H9 (cell line): ENCODE data around the gene P3H3. TPM values are rescaled to one million over a fixed set of nuclear protein-coding genes. Genes with fewer than 3 reads are reported as not detected.

Source experiments
- DNase-seq: peaks from one replicate; pipeline ENCODE4 v3.0.0-alpha.2; 2017
- H2AFZ ChIP-seq: one replicate; pipeline ENCODE4 v1.6.1; 2013; ENCODE audit warnings: mild to moderate bottlenecking, low read length, control low read depth, moderate library complexity
- H2AK5ac ChIP-seq: 2 replicates; pipeline ENCODE4 v1.6.1; 2013; ENCODE audit warnings: low read length, control low read depth, mixed read lengths; ENCODE audit not compliant: insufficient read length
- H2BK120ac ChIP-seq: one replicate; pipeline ENCODE4 v1.6.1; 2013; ENCODE audit warnings: low read depth, mild to moderate bottlenecking, low read length, control low read depth, inconsistent platforms; ENCODE audit not compliant: poor library complexity, severe bottlenecking
- H2BK12ac ChIP-seq: 2 replicates; pipeline ENCODE4 v1.6.1; 2013; ENCODE audit warnings: low read length, control low read depth, mixed read lengths, low read depth; ENCODE audit not compliant: insufficient read length
- H2BK15ac ChIP-seq: 2 replicates; pipeline ENCODE4 v1.6.1; 2013; ENCODE audit warnings: low read depth, low read length, control low read depth
- H2BK20ac ChIP-seq: one replicate; pipeline ENCODE4 v1.6.1; 2013; ENCODE audit warnings: low read depth, mild to moderate bottlenecking, low read length, control low read depth, inconsistent platforms; ENCODE audit not compliant: poor library complexity, severe bottlenecking
- H2BK5ac ChIP-seq: 2 replicates; pipeline ENCODE4 v1.6.1; 2013; ENCODE audit warnings: low read length, control low read depth, mixed read lengths; ENCODE audit not compliant: insufficient read length
- H3K14ac ChIP-seq: 2 replicates; pipeline ENCODE4 v1.6.1; 2013; ENCODE audit warnings: low read length, control low read depth; ENCODE audit not compliant: insufficient read depth
- H3K18ac ChIP-seq: 2 replicates; pipeline ENCODE4 v1.6.1; 2013; ENCODE audit warnings: low read depth, mild to moderate bottlenecking, mixed read lengths, low read length, control low read depth; ENCODE audit not compliant: insufficient read length
- H3K23ac ChIP-seq: 2 replicates; pipeline ENCODE4 v1.6.1; 2013; ENCODE audit warnings: low read length, control low read depth, mixed read lengths, low read depth; ENCODE audit not compliant: insufficient read length
- H3K23me2 ChIP-seq: 2 replicates; pipeline ENCODE4 v1.6.1; 2013; ENCODE audit warnings: low read depth, mild to moderate bottlenecking, mixed read lengths, low read length, control low read depth; ENCODE audit not compliant: insufficient read length, poor library complexity, severe bottlenecking
- H3K27ac ChIP-seq: 2 replicates; pipeline ENCODE4 v1.5.1; 2013; ENCODE audit warnings: low read length, control low read depth, mixed read lengths, low read depth; ENCODE audit not compliant: insufficient read length
- H3K27me3 ChIP-seq: 2 replicates; pipeline ENCODE4 v1.6.1; 2013; ENCODE audit warnings: low read length, control low read depth, inconsistent platforms; ENCODE audit not compliant: insufficient read depth
- H3K4ac ChIP-seq: 2 replicates; pipeline ENCODE4 v1.6.1; 2013; ENCODE audit warnings: low read depth, mild to moderate bottlenecking, control low read depth, inconsistent platforms, low read length, moderate library complexity
- H3K4me1 ChIP-seq: 2 replicates; pipeline ENCODE4 v1.6.1; 2013; ENCODE audit warnings: low read length, control low read depth, inconsistent platforms; ENCODE audit not compliant: insufficient read depth
- H3K4me2 ChIP-seq: 2 replicates; pipeline ENCODE4 v1.6.1; 2013; ENCODE audit warnings: low read length, control low read depth, mixed read lengths; ENCODE audit not compliant: insufficient read length, insufficient read depth
- H3K56ac ChIP-seq: 2 replicates; pipeline ENCODE4 v1.6.1; 2013; ENCODE audit warnings: low read depth, mild to moderate bottlenecking, mixed read lengths, low read length, control low read depth; ENCODE audit not compliant: insufficient read length
- H3K79me1 ChIP-seq: 2 replicates; pipeline ENCODE4 v1.6.1; 2013; ENCODE audit warnings: low read depth, mild to moderate bottlenecking, moderate library complexity, low read length, control low read depth, inconsistent platforms; ENCODE audit not compliant: insufficient read depth, poor library complexity, severe bottlenecking
- H3K79me2 ChIP-seq: 2 replicates; pipeline ENCODE4 v1.6.1; 2013; ENCODE audit warnings: low read length, control low read depth, inconsistent platforms; ENCODE audit not compliant: insufficient read depth
- H3K9ac ChIP-seq: 2 replicates; pipeline ENCODE4 v1.6.1; 2013; ENCODE audit warnings: low read length, control low read depth, mixed read lengths; ENCODE audit not compliant: insufficient read length; ENCODE audit errors: extremely low read depth
- H3K9me3 ChIP-seq: one replicate; pipeline ENCODE4 v1.6.1; 2013; ENCODE audit warnings: low read depth, low read length, inconsistent platforms; ENCODE audit not compliant: control insufficient read depth
- H3T11ph ChIP-seq: one replicate; pipeline ENCODE4 v1.6.1; 2013; ENCODE audit warnings: mild to moderate bottlenecking, low read length, control low read depth, inconsistent platforms
- H4K20me1 ChIP-seq: one replicate; pipeline ENCODE4 v1.6.1; 2013; ENCODE audit not compliant: control insufficient read depth, insufficient read length, insufficient read depth
- H4K5ac ChIP-seq: 2 replicates; pipeline ENCODE4 v1.6.1; 2013; ENCODE audit warnings: low read depth, mild to moderate bottlenecking, mixed read lengths, low read length, control low read depth; ENCODE audit not compliant: insufficient read length
- H4K8ac ChIP-seq: replicated peaks from 2 replicates; pipeline ENCODE4 v1.6.1; 2013; ENCODE audit warnings: low read length, control low read depth, mixed read lengths, low read depth; ENCODE audit not compliant: insufficient read length
- H4K91ac ChIP-seq: 2 replicates; pipeline ENCODE4 v1.6.1; 2013; ENCODE audit warnings: low read depth, mild to moderate bottlenecking, moderate library complexity, mixed read lengths, low read length, control low read depth; ENCODE audit not compliant: insufficient read length
- H3K27ac Mint-ChIP-seq, 3 experiments: 2 replicates in 2 of 3; 3 replicates in 1 of 3; pipeline ENCODE4 v1.8.0; 2020 to 2021; ENCODE audit warnings: mixed read lengths in 3 of 3, mild to moderate bottlenecking in 1 of 3, moderate library complexity in 1 of 3
- H3K27me3 Mint-ChIP-seq: 2 replicates; pipeline ENCODE4 v1.8.0; 2021; ENCODE audit warnings: low read depth, mild to moderate bottlenecking, moderate library complexity, mixed read lengths
- H3K36me3 Mint-ChIP-seq, 3 experiments: 2 replicates in 2 of 3; 3 replicates in 1 of 3; pipeline ENCODE4 v1.8.0; 2020 to 2021; ENCODE audit warnings: low read depth in 3 of 3, mixed read lengths in 3 of 3; ENCODE audit not compliant: insufficient read depth in 1 of 3
- H3K4me1 Mint-ChIP-seq, 2 experiments: 2 replicates each; pipeline ENCODE4 v1.8.0; 2020; ENCODE audit warnings: mixed read lengths in 2 of 2
- H3K4me3 Mint-ChIP-seq, 2 experiments: 2 replicates in 1 of 2; 3 replicates in 1 of 2; pipeline ENCODE4 v1.8.0; 2020 to 2021; ENCODE audit warnings: mild to moderate bottlenecking in 2 of 2, mixed read lengths in 2 of 2, moderate library complexity in 1 of 2
- H3K9me3 Mint-ChIP-seq, 2 experiments: 2 replicates in 1 of 2; 3 replicates in 1 of 2; pipeline ENCODE4 v1.8.0; 2020; ENCODE audit warnings: mild to moderate bottlenecking in 2 of 2, mixed read lengths in 2 of 2, moderate library complexity in 1 of 2
- WGBS: extraction: QIAGEN DNeasy Blood & Tissue Kit; methylation state at CpG from one replicate; pipeline ENCODE4 v1.1.7; 2013; ENCODE audit warnings: missing lambda C conversion rate, low lambda C conversion rate, mixed read lengths; ENCODE audit not compliant: insufficient read length; ENCODE audit errors: extremely low coverage; 5-methylcytosine and 5-hydroxymethylcytosine counted together
- total RNA-seq: library from RNA; stranded (reverse); gene quantifications from 2 replicates; pipeline ENCODE4 v1.2.1, GENCODE V29; 2021
- TF ChIP-seq, protein P1 (sequence below): fragments of 200-600 bp; sonication (generic); conservative IDR thresholded peaks from 3 replicates; pipeline ENCODE4 v1.8.0; 2021; ENCODE audit warnings: antibody characterized with exemption, mild to moderate bottlenecking

Gene P3H3
- total RNA-seq, 1 experiment from 2014 or later = 55.0 TPM

DNA sequence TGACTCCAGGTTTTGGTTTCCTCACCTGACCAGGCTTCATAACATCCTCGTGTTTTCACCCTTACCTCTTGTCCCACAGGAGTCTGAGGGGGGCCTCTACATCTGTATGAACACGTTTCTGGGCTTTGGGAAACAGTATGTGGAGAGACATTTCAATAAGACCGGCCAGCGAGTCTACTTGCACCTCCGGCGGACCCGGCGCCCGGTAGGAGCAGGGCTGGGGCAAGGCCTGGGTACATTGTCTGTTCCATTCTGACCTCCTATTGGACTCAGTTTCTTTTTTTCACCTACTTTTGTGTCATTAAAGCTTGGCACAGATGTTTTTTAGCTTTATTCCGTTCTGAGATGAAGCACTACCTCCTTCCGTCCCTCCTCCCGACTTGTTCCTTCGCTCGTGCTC lies 27.1 kb downstream of the P3H3 start:
- TF ChIP-seq, protein P1, sequence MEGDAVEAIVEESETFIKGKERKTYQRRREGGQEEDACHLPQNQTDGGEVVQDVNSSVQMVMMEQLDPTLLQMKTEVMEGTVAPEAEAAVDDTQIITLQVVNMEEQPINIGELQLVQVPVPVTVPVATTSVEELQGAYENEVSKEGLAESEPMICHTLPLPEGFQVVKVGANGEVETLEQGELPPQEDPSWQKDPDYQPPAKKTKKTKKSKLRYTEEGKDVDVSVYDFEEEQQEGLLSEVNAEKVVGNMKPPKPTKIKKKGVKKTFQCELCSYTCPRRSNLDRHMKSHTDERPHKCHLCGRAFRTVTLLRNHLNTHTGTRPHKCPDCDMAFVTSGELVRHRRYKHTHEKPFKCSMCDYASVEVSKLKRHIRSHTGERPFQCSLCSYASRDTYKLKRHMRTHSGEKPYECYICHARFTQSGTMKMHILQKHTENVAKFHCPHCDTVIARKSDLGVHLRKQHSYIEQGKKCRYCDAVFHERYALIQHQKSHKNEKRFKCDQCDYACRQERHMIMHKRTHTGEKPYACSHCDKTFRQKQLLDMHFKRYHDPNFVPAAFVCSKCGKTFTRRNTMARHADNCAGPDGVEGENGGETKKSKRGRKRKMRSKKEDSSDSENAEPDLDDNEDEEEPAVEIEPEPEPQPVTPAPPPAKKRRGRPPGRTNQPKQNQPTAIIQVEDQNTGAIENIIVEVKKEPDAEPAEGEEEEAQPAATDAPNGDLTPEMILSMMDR = no peak

More for the DNA sequence above, 27.1 kb downstream of the P3H3 start:
- Histone ChIP-seq H2BK12ac (no peak overlapping the region), H3K79me2 (peaks cover 5% of the 10 kb centered on the region; the same call in 1 of the 2 replicates), H3K9me3 (no peaks in the 10 kb centered on the region), H2BK5ac (no peak overlapping the region), H3K23me2 (peaks cover 16% of the 10 kb centered on the region), H3K4me1 (no peaks in the 10 kb centered on the region; the same call in 1 of the 2 replicates), H3T11ph (no peak overlapping the region), H2BK15ac (no peak overlapping the region), H3K27ac (no peak overlapping the region), H3K79me1 (no peaks in the 10 kb centered on the region), H3K4ac (no peak overlapping the region), H2BK120ac (no peak overlapping the region), H2AK5ac (no peak overlapping the region), H3K18ac (no peak overlapping the region), H3K14ac (no peak overlapping the region), H4K5ac (no peak overlapping the region), H3K56ac (no peak overlapping the region), H3K23ac (no peak overlapping the region), H4K20me1 (peaks cover 2% of the 10 kb centered on the region), H3K27me3 (no peaks in the 10 kb centered on the region), H4K8ac (no peak overlapping the region), H3K9ac (no peak overlapping the region), H2BK20ac (no peak overlapping the region), H2AFZ (no peak overlapping the region), H4K91ac (no peak overlapping the region), H3K4me2 (no peak overlapping the region)
- H3K4me1 Mint-ChIP-seq = peaks cover 17 to 18% of the 10 kb centered on the region in 2 experiments
- no peaks in the 10 kb centered on the region for H3K27me3 Mint-ChIP-seq
- WGBS = no CpG with 5 or more reads among the region's 14 CpGs
- H3K4me3 Mint-ChIP-seq = no peak overlapping the region
- H3K27ac Mint-ChIP-seq = no peak overlapping the region
- no peak for DNase-seq
- H3K9me3 Mint-ChIP-seq = no peaks in the 10 kb centered on the region; a peak in 1 of 5 replicates
- H3K36me3 Mint-ChIP-seq = peaks cover 29 to 60% (median 57%) of the 10 kb centered on the region in 3 experiments; a peak in 6 of 7 replicates
